MCF 10A (cell line): ENCODE data around the gene FAM222A. TPM values are rescaled to one million over a fixed set of nuclear protein-coding genes. Genes with fewer than 3 reads are reported as not detected.
A peak's percentile ranks its signal among the peaks of the same experiment; 100 is the strongest.

Experiments
- BruUV-seq: library from RNA; stranded (reverse); fragments of 400-500 nt; replicated peaks from 2 replicates; lab custom pipeline; 2021; lab: Mats Ljungman, UMichigan
- CTCF ChIA-PET: fragments of 300-600 bp; sonication (Branson Sonifier 250); formaldehyde crosslinking; extraction: SDS; loops from one replicate; lab custom pipeline; 2021; ENCODE audit warnings: antibody characterized with exemption, inconsistent platforms; lab: Yijun Ruan, JAX
- POLR2A ChIA-PET: fragments of 300-600, 350-650 bp; sonication (Branson Sonifier 250); formaldehyde crosslinking; extraction: SDS; loops from one replicate; lab custom pipeline; 2020; ENCODE audit warnings: antibody characterized with exemption, inconsistent platforms; lab: Yijun Ruan, JAX
- DNase-seq: peaks from one replicate; pipeline ENCODE4 v3.0.0-alpha.2; 2018; ENCODE audit not compliant: unreplicated experiment
- H3K27ac Mint-ChIP-seq: one replicate; pipeline ENCODE4 v1.8.0; 2022; ENCODE audit warnings: mild to moderate bottlenecking, low read depth, mixed read lengths; ENCODE audit not compliant: unreplicated experiment
- H3K27me3 Mint-ChIP-seq: one replicate; pipeline ENCODE4 v1.8.0; 2022; ENCODE audit warnings: mixed read lengths; ENCODE audit not compliant: insufficient read depth, unreplicated experiment
- H3K36me3 Mint-ChIP-seq: one replicate; pipeline ENCODE4 v1.8.0; 2022; ENCODE audit warnings: mild to moderate bottlenecking, moderate library complexity, mixed read lengths; ENCODE audit not compliant: insufficient read depth, unreplicated experiment
- H3K4me1 Mint-ChIP-seq: one replicate; pipeline ENCODE4 v1.8.0; 2022; ENCODE audit warnings: mixed read lengths; ENCODE audit not compliant: insufficient read depth, unreplicated experiment
- H3K4me3 Mint-ChIP-seq: one replicate; pipeline ENCODE4 v1.8.0; 2022; ENCODE audit warnings: mild to moderate bottlenecking, moderate library complexity, mixed read lengths; ENCODE audit not compliant: unreplicated experiment
- H3K9me3 Mint-ChIP-seq: one replicate; pipeline ENCODE4 v1.8.0; 2022; ENCODE audit warnings: mixed read lengths; ENCODE audit not compliant: unreplicated experiment
- CTCF ChIP-seq: fragments of 200-600 bp; IDR thresholded peaks from one replicate; pipeline ENCODE4 v1.8.0; 2022; ENCODE audit warnings: antibody characterized with exemption, mild to moderate bottlenecking; ENCODE audit not compliant: unreplicated experiment
- intact Hi-C: fragments of 100-400 bp; cut with micrococcal nuclease; formaldehyde crosslinking; loops from 2 replicates; pipeline ENCODE4 v1.14.1; 2022
- total RNA-seq: library from RNA; stranded (reverse); gene quantifications from 2 replicates; pipeline ENCODE4 v1.2.3, GENCODE V29; 2022

Gene FAM222A
- total RNA-seq, 1 experiment from 2014 or later: 0.19 TPM

DNA sequence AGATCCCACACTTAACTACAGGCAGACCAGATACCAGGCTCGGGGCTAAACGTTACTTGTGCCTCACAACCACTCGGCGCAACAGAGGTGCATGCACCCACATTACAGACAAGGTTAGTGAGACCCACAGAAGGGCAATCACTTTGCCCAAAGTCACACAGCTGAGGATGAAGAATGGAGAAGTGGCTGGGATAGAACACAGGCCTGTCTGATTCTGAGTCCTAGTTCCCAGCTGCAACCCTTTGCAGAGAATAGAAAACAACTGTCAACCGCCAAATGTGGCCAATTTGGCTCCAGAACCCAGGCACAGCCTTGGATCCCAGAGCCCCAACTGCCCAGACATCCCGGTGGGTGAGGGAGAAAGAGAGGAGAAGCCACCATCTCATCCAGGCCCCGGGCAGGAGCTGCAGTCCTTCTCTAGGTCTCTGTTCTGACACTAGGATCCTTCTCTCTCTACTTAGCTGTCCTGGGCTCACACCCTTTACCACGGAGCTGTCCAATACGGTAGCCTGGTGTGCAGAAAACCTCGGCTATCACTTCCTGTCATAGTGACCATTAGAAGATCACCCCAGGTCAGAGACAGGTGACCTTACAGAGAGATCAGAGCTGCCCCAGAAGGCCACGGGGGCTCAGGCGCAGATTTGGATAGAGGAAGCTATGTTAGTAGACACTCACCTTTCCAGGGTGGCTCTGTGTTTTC, 59.1 kb downstream of the FAM222A start:
- H3K4me3 Mint-ChIP-seq: peak overlapping the region; percentile 66
- no peak for TF ChIP-seq CTCF
- H3K27ac Mint-ChIP-seq: no peak overlapping the region
- H3K27me3 Mint-ChIP-seq: no peaks in the 10 kb centered on the region
- no peaks in the 10 kb centered on the region for H3K36me3 Mint-ChIP-seq
- POLR2A ChIA-PET: interaction anchor here (0.6 to 1.9 kb wide), 5 partner anchors 130 to 497 kb away, joined by 3 to 12 read pairs (median 4); partner anchors contain the start of gene MVK
- H3K9me3 Mint-ChIP-seq: no peaks in the 10 kb centered on the region
- H3K4me1 Mint-ChIP-seq: peaks cover 11% of the 10 kb centered on the region
- BruUV-seq: no TSS peak
- DNase-seq: no peak
- intact Hi-C loops: no loop called here
- CTCF ChIA-PET: interaction anchor here (0.9 to 7.0 kb wide), 6 partner anchors 9 to 340 kb away, joined by 3 to 93 read pairs (median 6); no protein-coding TSS in a partner anchor

DNA sequence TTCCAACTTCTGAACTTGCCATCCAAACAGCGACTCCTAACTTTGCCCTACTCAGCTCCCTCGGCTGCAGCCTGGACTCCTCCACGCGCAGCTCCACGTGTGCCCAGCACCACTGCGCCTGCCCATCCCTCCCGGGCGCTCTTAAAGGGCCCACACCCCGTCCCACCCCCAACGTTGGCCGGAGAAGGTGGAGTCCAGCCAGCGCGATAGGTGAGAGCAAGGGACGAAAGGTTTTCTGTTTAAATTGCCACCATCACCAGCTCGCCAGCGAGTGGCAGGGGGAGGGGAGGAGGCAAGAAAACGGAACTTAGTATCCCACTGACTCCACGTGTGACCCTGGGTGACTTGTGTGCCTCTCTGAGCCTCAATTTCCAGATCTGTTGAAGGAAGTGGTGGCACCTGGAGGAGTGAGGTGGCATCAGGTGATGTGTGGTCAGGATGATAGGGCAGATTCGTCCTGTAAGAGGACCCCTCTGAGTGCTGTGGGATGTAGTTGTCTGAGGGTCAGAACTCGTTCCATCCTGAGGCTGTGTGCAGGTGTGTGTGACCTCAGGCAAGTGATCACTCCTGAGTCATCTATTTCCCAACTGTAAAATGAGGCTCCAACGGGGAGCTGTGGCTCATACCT, 59.9 kb downstream of the FAM222A start:
- no TSS peak for BruUV-seq
- intact Hi-C loops: no loop called here
- Mint-ChIP-seq H3K27me3 (no peaks in the 10 kb centered on the region), H3K9me3 (no peaks in the 10 kb centered on the region), H3K4me3 (peak overlapping the region; percentile 66), H3K4me1 (peaks cover 12% of the 10 kb centered on the region), H3K27ac (no peak overlapping the region), H3K36me3 (no peaks in the 10 kb centered on the region)
- ChIA-PET POLR2A (interaction anchor here (0.6 to 1.9 kb wide), 9 partner anchors 9 to 496 kb away, joined by 3 to 12 read pairs (median 3); partner anchors contain the start of gene MVK), CTCF (interaction anchor here (0.7 to 7.0 kb wide), 9 partner anchors 10 to 438 kb away, joined by 3 to 93 read pairs (median 5); no protein-coding TSS in a partner anchor)
- TF ChIP-seq CTCF: no peak
- peak; percentile 63 for DNase-seq

- Mint-ChIP-seq H3K4me3 (no peak overlapping the region), H3K9me3 (no peaks in the 10 kb centered on the region), H3K27ac (no peak overlapping the region), H3K36me3 (no peaks in the 10 kb centered on the region), H3K27me3 (no peaks in the 10 kb centered on the region), H3K4me1 (peaks cover 12% of the 10 kb centered on the region)
- TF ChIP-seq CTCF: peak; percentile 95
- intact Hi-C loops: loop anchor here (1.0 kb wide), 4 partner anchors 178 to 347 kb away; no protein-coding TSS in a partner anchor
- DNase-seq: peak; percentile 77
- ChIA-PET CTCF (interaction anchor here (0.6 to 7.0 kb wide), 20 partner anchors 10 to 650 kb away, joined by 3 to 93 read pairs (median 3); no protein-coding TSS in a partner anchor), POLR2A (interaction anchor here (0.6 to 1.3 kb wide), 3 partner anchors 178 to 347 kb away, joined by 3 to 6 read pairs (median 3); partner anchors contain the start of gene MVK)
- no TSS peak for BruUV-seq
Observed at GRCh38 chr12:109775172-109775881, 61.7 kb downstream of the FAM222A start.
